ENCODE results near the gene PIGU. TPM values are rescaled to one million over a fixed set of nuclear protein-coding genes. Genes with fewer than 3 reads are reported as not detected.
"Not testable (repeated sequence)": the region's sequence is repeated elsewhere in the genome, so short reads cannot be mapped to it uniquely, and the experiment has no call there.

PIGU gene
- total and polyA plus RNA-seq, 2 donors (not counting 1 experiment from before 2014, with no cell fraction given): 12.0 to 19.3 TPM

DNA sequence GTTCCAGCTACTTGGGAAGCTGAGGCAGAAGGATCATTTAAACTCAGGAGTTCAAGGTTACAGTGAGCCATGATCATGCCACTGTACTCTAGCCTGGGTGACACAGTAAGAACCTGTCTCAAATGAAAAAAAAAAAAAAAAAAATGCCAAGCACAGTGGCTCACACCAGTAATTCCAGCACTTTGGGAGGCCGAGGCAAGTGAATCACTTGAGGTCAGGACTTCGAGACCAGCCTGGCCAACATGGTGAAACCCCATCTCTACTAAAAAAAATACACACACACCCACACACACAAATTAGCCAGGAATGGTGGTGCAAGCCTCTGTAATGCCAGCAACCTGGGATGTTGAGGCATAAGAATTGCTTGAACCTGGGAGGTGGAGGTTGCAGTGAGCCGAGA, 45.7 kb upstream of the PIGU start:
- H3K27me3 ChIP-seq (replicated peaks in 1 of 4; ENCODE audit: control extremely low read depth in 1 of 4, control insufficient read depth in 3 of 4, insufficient read depth in 4 of 4, low read length in 3 of 4); H3K9me3 ChIP-seq (ENCODE audit: control extremely low read depth in 1 of 3, control insufficient read depth in 2 of 3, insufficient read depth in 1 of 3, low read length in 2 of 3); H3K4me2 ChIP-seq (replicated peaks; ENCODE audit: low read depth, low read length, poor library complexity, severe bottlenecking); H3K79me2 ChIP-seq (ENCODE audit: control insufficient read depth, insufficient read depth, low read length); H3K27ac ChIP-seq (ENCODE audit: low read length in 2 of 2); H3K27ac Mint-ChIP-seq; H3K9me3 Mint-ChIP-seq (ENCODE audit: insufficient read depth); ATAC-seq (ENCODE audit: low read depth); DNase-seq; H2AFZ ChIP-seq (ENCODE audit: insufficient read depth, low read depth, low read length, poor library complexity, severe bottlenecking); H3K4me3 Mint-ChIP-seq; H3K4me3 ChIP-seq (ENCODE audit: control extremely low read depth in 1 of 5, extremely low read depth in 1 of 5, insufficient read depth in 1 of 5, low read depth in 2 of 5, low read length in 4 of 5); H4K20me1 ChIP-seq (ENCODE audit: control insufficient read depth, insufficient read depth, low read length, poor library complexity, severe bottlenecking); H3K9ac ChIP-seq (ENCODE audit: low read length); H3K27me3 Mint-ChIP-seq; H3K4me1 ChIP-seq (ENCODE audit: control insufficient read depth in 2 of 2, insufficient read depth in 2 of 2, low read length in 2 of 2); intact Hi-C loops (cut with micrococcal nuclease): not testable (repeated sequence)
- ChIA-PET POLR2A (interaction anchor here (0.7 kb wide), 1 partner anchor 1215 kb away, joined by 12 read pairs; no protein-coding TSS in a partner anchor), CTCF (interaction anchor here (0.6 to 1.1 kb wide), 2 partner anchors 47 to 444 kb away, joined by 4 to 6 read pairs; no protein-coding TSS in a partner anchor)
- peaks cover 5 to 42% of the 10 kb centered on the region in 2 experiments for H3K36me3 ChIP-seq (replicated peaks in 1 of 2; ENCODE audit: control extremely low read depth in 1 of 2, control insufficient read depth in 1 of 2, extremely low read depth in 1 of 2, insufficient read depth in 2 of 2, low read length in 1 of 2)
- 92% methylated on average over 3 of the region's 3 CpGs for WGBS (ENCODE audit: insufficient coverage)
- peaks cover 18% of the 10 kb centered on the region for H3K4me1 Mint-ChIP-seq

DNA sequence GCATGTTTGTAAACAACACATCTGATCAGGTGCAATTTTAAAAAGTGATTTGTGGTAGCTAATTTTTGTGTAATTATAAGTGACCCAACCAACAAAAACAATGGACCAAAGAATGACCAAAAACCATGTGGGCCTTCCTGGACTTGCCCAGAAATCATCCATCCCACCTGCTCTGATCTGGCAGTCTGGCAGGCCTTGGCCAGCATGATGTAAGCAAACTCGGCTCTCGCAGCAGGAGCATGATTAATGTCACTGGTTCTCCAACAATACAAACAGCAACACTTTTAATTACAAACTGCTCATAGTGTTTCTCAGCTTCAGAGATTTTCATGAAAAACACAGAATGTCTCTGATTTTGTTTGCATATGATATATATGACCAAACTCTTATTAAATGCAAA, 43.4 kb upstream of the PIGU start:
- Histone ChIP-seq H3K4me1 (ENCODE audit: control insufficient read depth in 2 of 2, insufficient read depth in 2 of 2, low read length in 2 of 2) (peaks cover 0 to 5% of the 10 kb centered on the region in 2 donors), H3K4me3 (ENCODE audit: control extremely low read depth in 1 of 5, extremely low read depth in 1 of 5, insufficient read depth in 1 of 5, low read depth in 2 of 5, low read length in 4 of 5) (no peak overlapping the region), H3K4me2 (replicated peaks; ENCODE audit: low read depth, low read length, poor library complexity, severe bottlenecking) (no peak overlapping the region), H3K27ac (ENCODE audit: low read length in 2 of 2) (no peak overlapping the region), H3K9me3 (ENCODE audit: control extremely low read depth in 1 of 3, control insufficient read depth in 2 of 3, insufficient read depth in 1 of 3, low read length in 2 of 3) (no peaks in the 10 kb centered on the region), H3K36me3 (replicated peaks in 1 of 2; ENCODE audit: control extremely low read depth in 1 of 2, control insufficient read depth in 1 of 2, extremely low read depth in 1 of 2, insufficient read depth in 2 of 2, low read length in 1 of 2) (peaks cover 5 to 28% of the 10 kb centered on the region in 2 experiments), H3K27me3 (replicated peaks in 1 of 4; ENCODE audit: control extremely low read depth in 1 of 4, control insufficient read depth in 3 of 4, insufficient read depth in 4 of 4, low read length in 3 of 4) (no peaks in the 10 kb centered on the region), H2AFZ (ENCODE audit: insufficient read depth, low read depth, low read length, poor library complexity, severe bottlenecking) (no peak overlapping the region), H4K20me1 (ENCODE audit: control insufficient read depth, insufficient read depth, low read length, poor library complexity, severe bottlenecking) (no peaks in the 10 kb centered on the region), H3K79me2 (ENCODE audit: control insufficient read depth, insufficient read depth, low read length) (no peaks in the 10 kb centered on the region), H3K9ac (ENCODE audit: low read length) (no peak overlapping the region)
- DNase-seq (no peak), ATAC-seq (ENCODE audit: low read depth) (no peak)
- no CpG with 5 or more reads among the region's 2 CpGs for WGBS (ENCODE audit: insufficient coverage)
- intact Hi-C loops (cut with micrococcal nuclease): no loop called here
- Mint-ChIP-seq H3K27ac (no peak overlapping the region), H3K4me3 (no peak overlapping the region), H3K9me3 (ENCODE audit: insufficient read depth) (no peaks in the 10 kb centered on the region), H3K4me1 (peaks cover 18% of the 10 kb centered on the region), H3K27me3 (no peaks in the 10 kb centered on the region)
- ChIA-PET POLR2A (interaction anchor here (0.7 kb wide), 1 partner anchor 10 kb away, joined by 12 read pairs; no protein-coding TSS in a partner anchor), CTCF (interaction anchor here (0.5 to 3.2 kb wide), 6 partner anchors 12 to 490 kb away, joined by 3 to 16 read pairs (median 4); no protein-coding TSS in a partner anchor)
- TF ChIP-seq, protein P1, sequence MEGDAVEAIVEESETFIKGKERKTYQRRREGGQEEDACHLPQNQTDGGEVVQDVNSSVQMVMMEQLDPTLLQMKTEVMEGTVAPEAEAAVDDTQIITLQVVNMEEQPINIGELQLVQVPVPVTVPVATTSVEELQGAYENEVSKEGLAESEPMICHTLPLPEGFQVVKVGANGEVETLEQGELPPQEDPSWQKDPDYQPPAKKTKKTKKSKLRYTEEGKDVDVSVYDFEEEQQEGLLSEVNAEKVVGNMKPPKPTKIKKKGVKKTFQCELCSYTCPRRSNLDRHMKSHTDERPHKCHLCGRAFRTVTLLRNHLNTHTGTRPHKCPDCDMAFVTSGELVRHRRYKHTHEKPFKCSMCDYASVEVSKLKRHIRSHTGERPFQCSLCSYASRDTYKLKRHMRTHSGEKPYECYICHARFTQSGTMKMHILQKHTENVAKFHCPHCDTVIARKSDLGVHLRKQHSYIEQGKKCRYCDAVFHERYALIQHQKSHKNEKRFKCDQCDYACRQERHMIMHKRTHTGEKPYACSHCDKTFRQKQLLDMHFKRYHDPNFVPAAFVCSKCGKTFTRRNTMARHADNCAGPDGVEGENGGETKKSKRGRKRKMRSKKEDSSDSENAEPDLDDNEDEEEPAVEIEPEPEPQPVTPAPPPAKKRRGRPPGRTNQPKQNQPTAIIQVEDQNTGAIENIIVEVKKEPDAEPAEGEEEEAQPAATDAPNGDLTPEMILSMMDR (IDR thresholded peaks at IDR 0.05): no peak
- no peak for TF ChIP-seq EZH2 (IDR thresholded peaks at IDR 0.05; ENCODE audit: borderline replicate concordance, insufficient read depth, low read depth, low read length, poor library complexity, severe bottlenecking)

DNA sequence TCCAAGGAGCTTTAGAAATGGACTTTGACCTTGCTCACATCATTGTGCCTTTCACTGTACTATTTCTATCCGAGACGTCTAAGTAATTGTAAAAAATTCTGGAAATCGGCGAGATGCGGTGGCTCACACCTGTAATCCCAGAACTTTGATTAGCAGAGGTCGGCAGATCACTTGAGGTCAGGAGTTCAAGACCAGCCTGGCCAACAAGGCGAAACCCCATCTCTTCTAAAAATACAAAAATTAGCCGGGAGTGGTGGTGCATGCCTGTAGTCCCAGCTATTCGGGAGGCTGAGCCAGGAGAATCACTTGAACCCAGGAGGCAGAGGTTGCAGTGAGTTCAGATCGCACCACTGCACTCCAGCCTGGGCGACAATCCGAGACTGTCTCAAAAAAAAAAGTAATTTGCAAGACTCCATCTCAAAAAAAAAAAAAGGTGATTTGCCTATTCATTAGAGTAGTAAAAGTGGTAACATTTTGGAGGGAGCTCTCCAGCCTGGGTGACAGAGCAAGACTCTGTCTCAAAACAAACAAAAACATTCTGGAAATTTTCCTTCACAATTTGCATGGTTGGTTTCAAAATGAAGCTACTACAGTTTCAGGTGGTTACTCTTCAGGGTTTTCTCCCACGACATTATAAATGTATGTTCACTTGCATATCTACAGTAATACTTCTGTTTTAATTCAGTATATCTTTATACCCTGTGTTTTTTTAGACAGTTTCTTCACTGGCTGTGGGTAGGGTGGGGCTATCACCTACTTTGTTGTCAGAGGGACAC, 42.5 kb upstream of the PIGU start:
- H3K27me3 Mint-ChIP-seq, POLR2A ChIA-PET: not testable (repeated sequence)

More for the DNA sequence above, 42.5 kb upstream of the PIGU start:
- intact Hi-C loops (cut with micrococcal nuclease); H3K27ac Mint-ChIP-seq; H3K79me2 ChIP-seq (ENCODE audit: control insufficient read depth, insufficient read depth, low read length); H3K4me1 ChIP-seq (ENCODE audit: control insufficient read depth in 2 of 2, insufficient read depth in 2 of 2, low read length in 2 of 2); H2AFZ ChIP-seq (ENCODE audit: insufficient read depth, low read depth, low read length, poor library complexity, severe bottlenecking); H3K27me3 ChIP-seq (replicated peaks in 1 of 4; ENCODE audit: control extremely low read depth in 1 of 4, control insufficient read depth in 3 of 4, insufficient read depth in 4 of 4, low read length in 3 of 4); H3K27ac ChIP-seq (ENCODE audit: low read length in 2 of 2); H3K9me3 ChIP-seq (ENCODE audit: control extremely low read depth in 1 of 3, control insufficient read depth in 2 of 3, insufficient read depth in 1 of 3, low read length in 2 of 3); H3K4me3 ChIP-seq (ENCODE audit: control extremely low read depth in 1 of 5, extremely low read depth in 1 of 5, insufficient read depth in 1 of 5, low read depth in 2 of 5, low read length in 4 of 5); H4K20me1 ChIP-seq (ENCODE audit: control insufficient read depth, insufficient read depth, low read length, poor library complexity, severe bottlenecking); H3K9me3 Mint-ChIP-seq (ENCODE audit: insufficient read depth); H3K9ac ChIP-seq (ENCODE audit: low read length); H3K4me2 ChIP-seq (replicated peaks; ENCODE audit: low read depth, low read length, poor library complexity, severe bottlenecking): not testable (repeated sequence)
- DNase-seq (peak; percentile 29), ATAC-seq (ENCODE audit: low read depth) (peak; percentile 57)
- CTCF ChIA-PET: interaction anchor here (1.2 to 3.2 kb wide), 3 partner anchors 11 to 181 kb away, joined by 3 to 16 read pairs (median 4); no protein-coding TSS in a partner anchor
- peaks cover 18% of the 10 kb centered on the region for H3K4me1 Mint-ChIP-seq
- H3K4me3 Mint-ChIP-seq: peak overlapping the region; percentile 10
- peaks cover 3 to 25% of the 10 kb centered on the region in 2 experiments for H3K36me3 ChIP-seq (replicated peaks in 1 of 2; ENCODE audit: control extremely low read depth in 1 of 2, control insufficient read depth in 1 of 2, extremely low read depth in 1 of 2, insufficient read depth in 2 of 2, low read length in 1 of 2)
- 75% methylated on average over 5 of the region's 13 CpGs for WGBS (ENCODE audit: insufficient coverage)
